ENCODE data around the gene OR2F1. TPM values are rescaled to one million over a fixed set of nuclear protein-coding genes. Genes with fewer than 3 reads are reported as not detected.

Gene OR2F1
- total RNA-seq (2021) = not detected in 2 replicates
- Bru-seq, nascent RNA = not detected
- not detected for BruChase-seq, experiment 1, labeled RNA remaining after a 2-hour chase
- BruChase-seq, experiment 2, labeled RNA remaining after a 6-hour chase = not detected
- long read RNA-seq = 0 reads

- ChIA-PET POLR2A (ENCODE audit: unreplicated experiment) (no interaction called here), CTCF (no interaction called here)
- no peaks in the 10 kb centered on the region for H3F3A ChIP-seq (ENCODE audit: insufficient read depth, low read depth)
- H3K4me2 ChIP-seq = no peak within 1 kb of the TSS
- no peaks in the 10 kb centered on the region for H4K20me1 ChIP-seq (ENCODE audit: insufficient read depth)
- H3K4me3 ChIP-seq = no peak within 1 kb of the TSS
- H3K4me1 ChIP-seq (replicated peaks; ENCODE audit: insufficient read depth) = no peaks in the 10 kb centered on the region
- intact Hi-C loops (cut with micrococcal nuclease; ENCODE audit: unreplicated experiment) = no loop called here
- H3K9me3 ChIP-seq (ENCODE audit: insufficient read depth, low read depth) = no peaks in the 10 kb centered on the region
- no peak for DNase-seq
- no peaks in the 10 kb centered on the region for H3K27me3 ChIP-seq (ENCODE audit: insufficient read depth, low read depth)
- H3K9me2 ChIP-seq (ENCODE audit: insufficient read depth) = no peaks in the 10 kb centered on the region
- no peaks in the 10 kb centered on the region for H3K79me2 ChIP-seq (ENCODE audit: low read depth)
- H3K27ac ChIP-seq = no peak within 1 kb of the TSS
- BruUV-seq (replicated peaks) = no TSS peak
- H3K36me3 ChIP-seq (ENCODE audit: low read depth) = no peaks in the 10 kb centered on the region
- no peak for TF ChIP-seq CTCF (conservative IDR thresholded peaks at IDR 0.05)
- no peak within 1 kb of the TSS for H2AFZ ChIP-seq
Observed at GRCh38 chr7:143954544-143954943, at the start of gene OR2F1. Gene OR2F1 (plus strand): TSS chr7:143954844. CDS start chr7:143959971, 5,127 bp downstream.

GRCh38 chr7:143905509-143905908, 49.1 kb upstream of the OR2F1 start:
- Histone ChIP-seq H4K20me1 (ENCODE audit: insufficient read depth) (no peaks in the 10 kb centered on the region), H3K27ac (no peak overlapping the region), H2AFZ (no peak overlapping the region), H3K9me3 (ENCODE audit: insufficient read depth, low read depth) (no peaks in the 10 kb centered on the region), H3F3A (ENCODE audit: insufficient read depth, low read depth) (peaks cover 10% of the 10 kb centered on the region; the same call in 1 of the 2 replicates), H3K4me1 (replicated peaks; ENCODE audit: insufficient read depth) (peaks cover 5% of the 10 kb centered on the region), H3K36me3 (ENCODE audit: low read depth) (no peaks in the 10 kb centered on the region), H3K4me2 (no peak overlapping the region), H3K79me2 (ENCODE audit: low read depth) (peaks cover 6% of the 10 kb centered on the region), H3K27me3 (ENCODE audit: insufficient read depth, low read depth) (no peaks in the 10 kb centered on the region), H3K9me2 (ENCODE audit: insufficient read depth) (no peaks in the 10 kb centered on the region), H3K4me3 (no peak overlapping the region)
- POLR2A ChIA-PET (ENCODE audit: unreplicated experiment) = interaction anchor here (0.6 kb wide), 1 partner anchor 150 kb away, joined by 4 read pairs; no protein-coding TSS in a partner anchor
- intact Hi-C loops (cut with micrococcal nuclease; ENCODE audit: unreplicated experiment) = no loop called here
- no TSS peak for BruUV-seq (replicated peaks)
- DNase-seq = no peak
- CTCF ChIA-PET = no interaction called here
- TF ChIP-seq EZH2 (IDR thresholded peaks at IDR 0.05; ENCODE audit: low read depth) (no peak), CTCF (conservative IDR thresholded peaks at IDR 0.05) (no peak)

- Histone ChIP-seq H3K4me2 (no peak overlapping the region), H2AFZ (no peak overlapping the region), H3K9me3 (ENCODE audit: insufficient read depth, low read depth) (no peaks in the 10 kb centered on the region), H3K27ac (no peak overlapping the region), H3K79me2 (ENCODE audit: low read depth) (no peaks in the 10 kb centered on the region), H4K20me1 (ENCODE audit: insufficient read depth) (no peaks in the 10 kb centered on the region), H3K27me3 (ENCODE audit: insufficient read depth, low read depth) (no peaks in the 10 kb centered on the region), H3K4me3 (no peak overlapping the region), H3K9me2 (ENCODE audit: insufficient read depth) (no peaks in the 10 kb centered on the region), H3K4me1 (replicated peaks; ENCODE audit: insufficient read depth) (no peaks in the 10 kb centered on the region), H3K36me3 (ENCODE audit: low read depth) (no peaks in the 10 kb centered on the region), H3F3A (ENCODE audit: insufficient read depth, low read depth) (peaks cover 4% of the 10 kb centered on the region; the same call in 1 of the 2 replicates)
- TF ChIP-seq CTCF (conservative IDR thresholded peaks at IDR 0.05) (no peak), EZH2 (IDR thresholded peaks at IDR 0.05; ENCODE audit: low read depth) (no peak)
- BruUV-seq (replicated peaks) = no TSS peak
- CTCF ChIA-PET = no interaction called here
- intact Hi-C loops (cut with micrococcal nuclease; ENCODE audit: unreplicated experiment) = no loop called here
- no peak for DNase-seq
- POLR2A ChIA-PET (ENCODE audit: unreplicated experiment) = interaction anchor here (0.6 kb wide), 1 partner anchor 149 kb away, joined by 4 read pairs; no protein-coding TSS in a partner anchor
Observed at GRCh38 chr7:143906151-143906550, 48.5 kb upstream of the OR2F1 start.

All from PC-9 (cell line).